GM19395 (cell line): ENCODE measurements around the gene OPRL1.
"Not testable (repeated sequence)": the region's sequence is repeated elsewhere in the genome, so short reads cannot be mapped to it uniquely, and the experiment has no call there.

Experiments
- ATAC-seq: cut with Tn5 transposase; IDR thresholded peaks from one replicate; pipeline ENCODE4 v1.9.1; 2021; ENCODE audit warnings: mild to moderate bottlenecking, moderate library complexity; ENCODE audit not compliant: unreplicated experiment

OPRL1 gene

GRCh38 chr20:64083378-64083803, 3.5 kb downstream of the OPRL1 start:
- ATAC-seq, result no peak

- ATAC-seq, result no peak
These were observed 4.2 kb downstream of the OPRL1 start, which contains the start of gene LKAAEAR1 for GRCh38 chr20:64083804-64084684. LKAAEAR1 (minus strand) TSS chr20:64084398; CDS start chr20:64084219, 179 bp downstream.

GRCh38 chr20:64084685-64085152, 4.8 kb downstream of the OPRL1 start:
- ATAC-seq, result no peak

GRCh38 chr20:64086801-64087200, 6.9 kb downstream of the OPRL1 start:
- no peak for ATAC-seq

GRCh38 chr20:64087226-64087825, 7.4 kb downstream of the OPRL1 start:
- ATAC-seq, result not testable (repeated sequence)

DNA sequence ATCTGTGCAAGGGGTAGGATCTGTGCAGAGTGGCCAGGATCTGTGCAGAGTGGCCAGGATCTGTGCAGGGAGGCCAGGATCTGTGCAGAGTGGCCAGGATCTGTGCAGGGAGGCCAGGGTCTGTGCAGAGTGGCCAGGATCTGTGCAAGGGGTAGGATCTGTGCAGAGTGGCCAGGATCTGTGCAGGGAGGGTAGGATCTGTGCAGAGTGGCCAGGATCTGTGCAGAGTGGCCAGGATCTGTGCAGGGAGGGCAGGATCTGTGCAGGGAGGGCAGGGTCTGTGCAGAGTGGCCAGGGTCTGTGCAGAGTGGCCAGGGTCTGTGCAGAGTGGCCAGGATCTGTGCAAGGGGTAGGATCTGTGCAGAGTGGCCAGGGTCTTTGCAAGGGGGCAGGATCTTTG, 8.7 kb downstream of the OPRL1 start:
- not testable (repeated sequence) for ATAC-seq

GRCh38 chr20:64090165-64090564, 10.3 kb downstream of the OPRL1 start:
- no peak for ATAC-seq

- no peak for ATAC-seq
These were observed 11.5 kb downstream of the OPRL1 start for GRCh38 chr20:64091340-64091739.

DNA sequence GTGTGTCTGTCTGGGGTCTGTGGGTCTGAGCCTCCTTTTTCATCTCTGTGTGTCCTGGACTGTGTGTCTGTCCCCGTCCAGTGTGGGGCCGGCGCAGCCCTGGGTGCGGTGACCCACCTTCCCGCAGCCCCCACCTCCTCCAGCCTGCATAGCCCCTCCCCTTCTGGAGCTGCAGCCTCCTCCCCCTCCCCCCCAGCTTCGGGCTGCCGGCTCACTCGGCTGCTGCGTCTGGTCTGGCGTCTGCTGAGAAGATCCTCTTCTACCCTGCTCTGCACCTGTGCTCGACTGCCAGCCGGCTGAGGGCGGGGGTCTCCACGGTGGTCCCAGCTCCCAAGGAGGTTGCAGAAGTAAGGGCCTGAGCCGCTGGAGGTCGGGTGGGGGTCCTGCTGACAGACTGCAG, 11.9 kb downstream of the OPRL1 start:
- no peak for ATAC-seq

- no peak for ATAC-seq
These were observed 12.6 kb downstream of the OPRL1 start for GRCh38 chr20:64092258-64093012.

- no peak for ATAC-seq
These were observed 13.2 kb downstream of the OPRL1 start for GRCh38 chr20:64093013-64093503.

DNA sequence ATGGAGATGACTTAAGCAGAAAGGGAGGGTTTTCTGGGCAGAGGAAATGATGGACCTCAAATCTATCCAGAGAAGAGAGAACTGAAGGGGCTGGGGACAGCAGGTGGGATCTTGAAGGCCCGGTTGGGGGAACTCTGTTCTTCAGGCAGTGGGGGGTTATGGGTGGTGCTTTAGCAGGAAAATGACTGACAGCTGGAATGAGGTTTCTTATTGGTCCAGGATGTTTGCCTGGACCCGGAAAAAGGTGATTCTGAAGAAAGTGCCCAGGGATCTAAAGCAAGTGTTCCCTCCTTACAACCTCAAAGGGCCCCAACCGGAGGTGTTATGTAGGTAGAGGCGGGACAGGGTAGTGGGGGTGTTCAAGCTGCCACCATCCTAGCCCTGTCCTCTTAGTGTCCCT, 15.6 kb downstream of the OPRL1 start:
- ATAC-seq, result no peak

- ATAC-seq, result no peak
These were observed 16.0 kb downstream of the OPRL1 start for GRCh38 chr20:64095927-64096326.

DNA sequence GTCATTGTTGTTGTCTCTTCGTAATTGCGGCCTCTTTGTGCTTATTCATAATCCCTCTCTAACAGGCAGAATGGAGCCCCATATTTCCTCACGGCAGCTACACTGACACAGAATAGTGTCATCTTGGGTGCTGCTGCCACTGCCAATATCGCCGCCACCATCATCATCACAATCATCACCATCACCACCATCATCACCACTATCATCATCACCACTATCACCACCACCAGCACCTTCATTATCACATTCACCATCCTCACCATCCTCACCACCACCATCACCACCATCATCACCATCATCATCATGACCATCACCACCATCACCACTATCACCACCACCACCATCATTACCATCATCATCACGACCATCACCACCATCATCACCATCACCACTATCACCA, 16.7 kb downstream of the OPRL1 start:
- ATAC-seq, result no peak

GRCh38 chr20:64098471-64099013, 18.7 kb downstream of the OPRL1 start:
- ATAC-seq, result no peak

- no peak for ATAC-seq
These were observed 19.4 kb downstream of the OPRL1 start for GRCh38 chr20:64099086-64099786.

DNA sequence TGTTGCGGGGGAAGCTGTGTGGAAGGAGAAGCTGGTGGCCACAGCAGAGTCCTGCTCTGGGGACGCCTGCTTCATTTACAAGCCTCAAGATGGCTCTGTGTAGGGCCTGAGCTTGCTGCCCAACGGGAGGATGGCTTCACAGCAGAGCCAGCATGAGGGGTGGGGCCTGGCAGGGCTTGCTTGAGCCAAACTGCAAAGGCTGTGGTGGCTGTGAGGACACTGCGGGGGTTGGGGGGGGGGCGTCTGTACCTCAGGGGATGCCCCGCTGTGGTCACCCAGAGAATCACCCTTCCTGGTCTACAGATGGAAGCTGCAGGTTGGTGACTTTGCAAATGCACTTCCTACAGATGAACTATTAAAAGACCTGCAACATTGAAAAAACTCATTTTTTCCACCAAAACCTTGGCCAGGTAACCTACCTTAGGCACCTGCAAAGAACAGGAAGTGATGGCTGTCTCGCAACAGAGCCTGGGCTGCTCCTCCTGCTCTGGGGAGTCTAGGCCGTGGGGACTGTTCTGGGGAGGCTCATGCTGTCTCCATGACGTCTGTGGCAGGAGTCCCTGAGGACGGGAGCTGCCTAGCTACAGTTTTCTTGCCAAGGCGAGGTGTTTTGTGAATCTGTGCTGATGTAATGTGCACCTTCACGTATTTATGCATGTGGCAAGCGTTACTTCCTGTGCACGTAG, 20.1 kb downstream of the OPRL1 start:
- ATAC-seq, result no peak

GRCh38 chr20:64100566-64100888, 20.6 kb downstream of the OPRL1 start:
- no peak for ATAC-seq

DNA sequence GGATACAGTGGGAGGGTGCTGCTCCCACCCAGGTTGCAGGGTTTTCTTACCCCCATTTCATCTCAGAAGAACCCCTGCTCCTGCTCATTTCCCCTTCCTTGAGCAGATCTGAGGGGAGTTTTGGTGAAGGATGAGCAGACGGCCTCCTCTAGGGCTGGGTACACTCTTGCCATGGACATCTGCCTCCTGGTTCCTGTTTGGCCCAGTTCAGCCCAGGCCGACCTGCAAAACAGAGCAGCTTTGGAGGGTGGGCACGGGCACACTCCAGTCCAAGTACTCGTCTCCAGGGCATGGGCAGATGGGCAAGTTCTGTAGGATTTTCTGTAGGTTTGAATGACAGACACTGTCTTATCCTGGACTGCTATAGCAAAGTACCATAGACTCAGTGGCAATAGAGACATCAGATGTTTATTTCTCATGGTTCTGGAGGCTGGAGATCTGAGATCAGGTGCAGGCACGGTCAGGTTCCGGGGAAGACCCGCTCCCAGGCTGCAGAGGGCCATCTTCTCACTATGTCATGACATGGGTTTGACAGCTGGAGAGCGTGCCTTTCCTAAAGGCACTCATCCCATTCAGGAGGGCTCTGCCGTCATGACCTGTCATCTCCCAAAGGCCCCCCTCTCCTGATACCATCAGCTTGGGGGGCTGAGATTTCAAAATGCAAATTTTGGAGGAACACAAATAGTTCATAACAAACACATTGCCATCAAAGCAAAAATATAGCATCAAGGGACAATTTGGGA, 21.2 kb downstream of the OPRL1 start:
- no peak for ATAC-seq
